HepG2 (cell line): Measurements from ENCODE around the gene TOP1. TPM values are rescaled to one million over a fixed set of nuclear protein-coding genes. Genes with fewer than 3 reads are reported as not detected.
A peak's percentile ranks its signal among the peaks of the same experiment; 100 is the strongest.

Experiments
- CEBPG ChIP-seq: IDR thresholded peaks from 2 replicates; pipeline ENCODE4 v1.6.1; 2016
- SKI ChIP-seq: fragments of 450-650 bp; IDR thresholded peaks from one replicate; pipeline ENCODE4 v1.6.1; 2018; ENCODE audit warnings: mild to moderate bottlenecking; ENCODE audit not compliant: partially characterized antibody
- ZNF33B ChIP-seq: sonication (generic); formaldehyde crosslinking; IDR thresholded peaks from 2 replicates; pipeline ENCODE4 v1.5.1; 2020; ENCODE audit warnings: mild to moderate bottlenecking, missing genetic modification reagents
- polyA plus RNA-seq, 8 experiments: library from polyadenylated mRNA; depleted of rRNA in 3 of 8; stranded (reverse) in 7 of 8; unstranded in 1 of 8; fragments of >200 nt; fragmentation: Illumina TruSeq in 4 of 8; extraction: Trizol in 4 of 8; gene quantifications; 2 replicates each; pipeline versions ENCODE4 v1.2.1 to v1.2.3, GENCODE V29; 2011 to 2016; ENCODE audit warnings: low read depth in 4 of 8, missing spikeins in 1 of 8, mixed read lengths in 1 of 8; ENCODE audit not compliant: insufficient read depth in 1 of 8
- total RNA-seq, 5 experiments: library from RNA; depleted of rRNA; stranded (reverse); fragments of >200 nt; fragmentation: Illumina TruSeq; extraction: Trizol; gene quantifications; 2 replicates each; pipeline ENCODE4 v1.2.3, GENCODE V29; 2016; ENCODE audit warnings: low read depth in 1 of 5
- TF ChIP-seq, protein P1 (sequence below), 2 experiments: fragments of 450-650 bp in 1 of 2; sonication (generic) in 1 of 2; formaldehyde crosslinking in 1 of 2; IDR thresholded peaks; 2 replicates each; pipeline versions ENCODE4 v1.6.1 to v1.8.0; 2016 to 2022; ENCODE audit warnings: antibody characterized with exemption in 1 of 2, mild to moderate bottlenecking in 1 of 2, missing genetic modification reagents in 1 of 2
- TF ChIP-seq, protein P2 (sequence below): IDR thresholded peaks from 2 replicates; pipeline ENCODE4 v1.6.1; 2012; ENCODE audit warnings: low read length, improper control_type of control experiment

The TOP1 gene
- total and polyA plus RNA-seq, 2 of the 13 experiments (the other 11 are each of a cell fraction or from before 2014, with no cell fraction given) = 10.2 to 19.4 TPM

DNA sequence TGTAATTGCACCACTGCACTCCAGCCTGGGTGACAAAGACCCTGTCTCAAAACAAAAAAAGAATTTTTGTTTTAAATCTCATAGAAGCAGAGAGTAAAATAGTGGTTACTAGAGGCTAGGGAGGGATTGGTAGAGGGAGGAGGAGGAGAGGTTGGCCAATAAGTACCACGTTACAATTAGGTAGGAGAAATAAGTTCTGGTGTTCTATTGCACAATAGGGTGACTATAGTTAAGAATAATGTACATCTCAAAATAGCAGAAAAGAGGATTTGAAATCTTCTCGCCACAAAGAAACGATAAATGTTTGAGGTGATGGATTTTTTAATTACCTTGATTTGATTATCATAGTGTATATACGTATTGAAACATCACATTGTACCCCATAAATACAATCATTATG, 27.1 kb upstream of the TOP1 start (continued):
- TF ChIP-seq SKI = no peak
- TF ChIP-seq, protein P1, sequence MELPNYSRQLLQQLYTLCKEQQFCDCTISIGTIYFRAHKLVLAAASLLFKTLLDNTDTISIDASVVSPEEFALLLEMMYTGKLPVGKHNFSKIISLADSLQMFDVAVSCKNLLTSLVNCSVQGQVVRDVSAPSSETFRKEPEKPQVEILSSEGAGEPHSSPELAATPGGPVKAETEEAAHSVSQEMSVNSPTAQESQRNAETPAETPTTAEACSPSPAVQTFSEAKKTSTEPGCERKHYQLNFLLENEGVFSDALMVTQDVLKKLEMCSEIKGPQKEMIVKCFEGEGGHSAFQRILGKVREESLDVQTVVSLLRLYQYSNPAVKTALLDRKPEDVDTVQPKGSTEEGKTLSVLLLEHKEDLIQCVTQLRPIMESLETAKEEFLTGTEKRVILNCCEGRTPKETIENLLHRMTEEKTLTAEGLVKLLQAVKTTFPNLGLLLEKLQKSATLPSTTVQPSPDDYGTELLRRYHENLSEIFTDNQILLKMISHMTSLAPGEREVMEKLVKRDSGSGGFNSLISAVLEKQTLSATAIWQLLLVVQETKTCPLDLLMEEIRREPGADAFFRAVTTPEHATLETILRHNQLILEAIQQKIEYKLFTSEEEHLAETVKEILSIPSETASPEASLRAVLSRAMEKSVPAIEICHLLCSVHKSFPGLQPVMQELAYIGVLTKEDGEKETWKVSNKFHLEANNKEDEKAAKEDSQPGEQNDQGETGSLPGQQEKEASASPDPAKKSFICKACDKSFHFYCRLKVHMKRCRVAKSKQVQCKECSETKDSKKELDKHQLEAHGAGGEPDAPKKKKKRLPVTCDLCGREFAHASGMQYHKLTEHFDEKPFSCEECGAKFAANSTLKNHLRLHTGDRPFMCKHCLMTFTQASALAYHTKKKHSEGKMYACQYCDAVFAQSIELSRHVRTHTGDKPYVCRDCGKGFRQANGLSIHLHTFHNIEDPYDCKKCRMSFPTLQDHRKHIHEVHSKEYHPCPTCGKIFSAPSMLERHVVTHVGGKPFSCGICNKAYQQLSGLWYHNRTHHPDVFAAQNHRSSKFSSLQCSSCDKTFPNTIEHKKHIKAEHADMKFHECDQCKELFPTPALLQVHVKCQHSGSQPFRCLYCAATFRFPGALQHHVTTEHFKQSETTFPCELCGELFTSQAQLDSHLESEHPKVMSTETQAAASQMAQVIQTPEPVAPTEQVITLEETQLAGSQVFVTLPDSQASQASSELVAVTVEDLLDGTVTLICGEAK (IDR thresholded peaks at IDR 0.05) = no peak
- TF ChIP-seq, protein P1 (CRISPR knock-in tag; IDR thresholded peaks at IDR 0.05) = no peak
- TF ChIP-seq, protein P2, sequence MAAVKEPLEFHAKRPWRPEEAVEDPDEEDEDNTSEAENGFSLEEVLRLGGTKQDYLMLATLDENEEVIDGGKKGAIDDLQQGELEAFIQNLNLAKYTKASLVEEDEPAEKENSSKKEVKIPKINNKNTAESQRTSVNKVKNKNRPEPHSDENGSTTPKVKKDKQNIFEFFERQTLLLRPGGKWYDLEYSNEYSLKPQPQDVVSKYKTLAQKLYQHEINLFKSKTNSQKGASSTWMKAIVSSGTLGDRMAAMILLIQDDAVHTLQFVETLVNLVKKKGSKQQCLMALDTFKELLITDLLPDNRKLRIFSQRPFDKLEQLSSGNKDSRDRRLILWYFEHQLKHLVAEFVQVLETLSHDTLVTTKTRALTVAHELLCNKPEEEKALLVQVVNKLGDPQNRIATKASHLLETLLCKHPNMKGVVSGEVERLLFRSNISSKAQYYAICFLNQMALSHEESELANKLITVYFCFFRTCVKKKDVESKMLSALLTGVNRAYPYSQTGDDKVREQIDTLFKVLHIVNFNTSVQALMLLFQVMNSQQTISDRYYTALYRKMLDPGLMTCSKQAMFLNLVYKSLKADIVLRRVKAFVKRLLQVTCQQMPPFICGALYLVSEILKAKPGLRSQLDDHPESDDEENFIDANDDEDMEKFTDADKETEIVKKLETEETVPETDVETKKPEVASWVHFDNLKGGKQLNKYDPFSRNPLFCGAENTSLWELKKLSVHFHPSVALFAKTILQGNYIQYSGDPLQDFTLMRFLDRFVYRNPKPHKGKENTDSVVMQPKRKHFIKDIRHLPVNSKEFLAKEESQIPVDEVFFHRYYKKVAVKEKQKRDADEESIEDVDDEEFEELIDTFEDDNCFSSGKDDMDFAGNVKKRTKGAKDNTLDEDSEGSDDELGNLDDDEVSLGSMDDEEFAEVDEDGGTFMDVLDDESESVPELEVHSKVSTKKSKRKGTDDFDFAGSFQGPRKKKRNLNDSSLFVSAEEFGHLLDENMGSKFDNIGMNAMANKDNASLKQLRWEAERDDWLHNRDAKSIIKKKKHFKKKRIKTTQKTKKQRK = no peak
- TF ChIP-seq CEBPG = peak; percentile 77
- TF ChIP-seq ZNF33B = 0 out of 2 replicates have a peak, but pooled peaks have one; percentile 42
